NB4 (cell line): ENCODE results near the gene PSMB11.
A peak's percentile ranks its signal among the peaks of the same experiment; 100 is the strongest.

Experiments
- DNase-seq: peaks from one replicate; pipeline ENCODE4 v3.0.0; 2010; ENCODE audit warnings: low read depth
- H3K4me3 ChIP-seq: one replicate; pipeline ENCODE4 v1.5.1; 2011; ENCODE audit warnings: mild to moderate bottlenecking, low read depth, low read length, moderate library complexity
- CTCF ChIP-seq: IDR thresholded peaks from one replicate; pipeline ENCODE4 v1.5.1; 2012; ENCODE audit warnings: low read depth, low read length
- MAX ChIP-seq: IDR thresholded peaks from 2 replicates; pipeline ENCODE4 v1.6.1; 2011; ENCODE audit warnings: low read depth, low read length
- MYC ChIP-seq: IDR thresholded peaks from 2 replicates; pipeline ENCODE4 v1.6.1; 2011; ENCODE audit warnings: low read depth, low read length
- POLR2A ChIP-seq: IDR thresholded peaks from 2 replicates; pipeline ENCODE4 v1.6.1; 2011; ENCODE audit warnings: mild to moderate bottlenecking; ENCODE audit not compliant: insufficient read length; ENCODE audit errors: extremely low read depth

Gene PSMB11

GRCh38 chr14:23058654-23059504 is 16.9 kb downstream of the PSMB11 start:
- TF ChIP-seq CTCF (no peak), MYC (no peak), MAX (no peak), POLR2A (no peak)
- H3K4me3 ChIP-seq: no peak overlapping the region
- peak; percentile 13 for DNase-seq

- no peak for TF ChIP-seq MYC
- no peak for TF ChIP-seq CTCF
- TF ChIP-seq MAX: no peak
- TF ChIP-seq POLR2A: no peak
- no peak for DNase-seq
- H3K4me3 ChIP-seq: no peak overlapping the region
Measured at GRCh38 chr14:23060536-23061260, 18.7 kb downstream of the PSMB11 start.

GRCh38 chr14:23062002-23062401 is 20.0 kb downstream of the PSMB11 start:
- no peak for DNase-seq
- no peak overlapping the region for H3K4me3 ChIP-seq
- TF ChIP-seq CTCF (no peak), MAX (no peak), POLR2A (no peak), MYC (no peak)

GRCh38 chr14:23063601-23064000 is 21.6 kb downstream of the PSMB11 start:
- H3K4me3 ChIP-seq: no peak overlapping the region
- no peak for DNase-seq
- no peak for TF ChIP-seq CTCF
- no peak for TF ChIP-seq MAX
- TF ChIP-seq MYC: no peak
- TF ChIP-seq POLR2A: no peak

GRCh38 chr14:23066368-23066767 is 24.4 kb downstream of the PSMB11 start:
- H3K4me3 ChIP-seq: no peak overlapping the region
- DNase-seq: no peak
- TF ChIP-seq CTCF (no peak), MAX (no peak), MYC (no peak), POLR2A (no peak)
